OCI-LY1 (cell line): ENCODE results near the gene GAS6.

Experiments
- H2AFZ ChIP-seq: fragments of 200-600 bp; sonication (generic), shearing (Covaris generic); 2 replicates; pipeline ENCODE4 v1.6.0; 2014; ENCODE audit warnings: antibody characterized with exemption, mild to moderate bottlenecking, low read length
- H3F3A ChIP-seq: fragments of 200-600 bp; sonication (generic), shearing (Covaris generic); 2 replicates; pipeline ENCODE4 v1.6.0; 2014; ENCODE audit warnings: mild to moderate bottlenecking, antibody characterized with exemption, low read length, moderate library complexity; ENCODE audit not compliant: insufficient read depth
- H3K27ac ChIP-seq: fragments of 200-600 bp; sonication (generic); 2 replicates; pipeline ENCODE4 v1.5.1; 2014; ENCODE audit warnings: low read length, mixed run types, mild to moderate bottlenecking, low read depth; ENCODE audit not compliant: poor library complexity, severe bottlenecking
- H3K27me3 ChIP-seq: fragments of 200-600 bp; sonication (generic); 2 replicates; pipeline ENCODE4 v1.6.0; 2014; ENCODE audit warnings: antibody characterized with exemption, mild to moderate bottlenecking, low read length, moderate library complexity; ENCODE audit not compliant: insufficient read depth
- H3K36me3 ChIP-seq: fragments of 200-600 bp; sonication (generic); 2 replicates; pipeline ENCODE4 v1.6.1; 2014; ENCODE audit warnings: mild to moderate bottlenecking, antibody characterized with exemption, low read length, moderate library complexity, mixed read lengths; ENCODE audit not compliant: insufficient read depth
- H3K4me1 ChIP-seq: fragments of 200-600 bp; sonication (generic); 2 replicates; pipeline ENCODE4 v1.5.1; 2014; ENCODE audit warnings: mild to moderate bottlenecking, low read length, moderate library complexity; ENCODE audit not compliant: insufficient read depth, severe bottlenecking
- H3K4me2 ChIP-seq: fragments of 200-600 bp; sonication (generic), shearing (Covaris generic); 2 replicates; pipeline ENCODE4 v1.6.1; 2014; ENCODE audit warnings: low read length
- H3K4me3 ChIP-seq: fragments of 200-600 bp; sonication (generic); 2 replicates; pipeline ENCODE4 v1.5.1; 2014; ENCODE audit warnings: low read length, low read depth, mild to moderate bottlenecking, mixed read lengths; ENCODE audit not compliant: poor library complexity, severe bottlenecking
- H3K79me2 ChIP-seq: fragments of 200-600 bp; shearing (Covaris generic); 2 replicates; pipeline ENCODE4 v1.6.1; 2016; ENCODE audit warnings: mixed run types, low read length, mixed read lengths; ENCODE audit not compliant: insufficient read depth
- H3K9ac ChIP-seq: fragments of 200-600 bp; sonication (generic), shearing (Covaris generic); 2 replicates; pipeline ENCODE4 v1.6.1; 2014; ENCODE audit warnings: mild to moderate bottlenecking, low read length, mixed read lengths
- H3K9me2 ChIP-seq: fragments of 200-600 bp; sonication (generic), shearing (Covaris generic); 2 replicates; pipeline ENCODE4 v1.6.1; 2014; ENCODE audit warnings: low read depth, mild to moderate bottlenecking, low read length, mixed read lengths
- H3K9me3 ChIP-seq: fragments of 200-600 bp; shearing (Covaris generic); 2 replicates; pipeline ENCODE4 v1.6.1; 2014; ENCODE audit warnings: low read length, mixed read lengths
- H4K20me1 ChIP-seq: fragments of 200-600 bp; sonication (generic), shearing (Covaris generic); 2 replicates; pipeline ENCODE4 v1.6.0; 2016; ENCODE audit warnings: mild to moderate bottlenecking, low read length; ENCODE audit not compliant: insufficient read depth
- CTCF ChIP-seq: fragments of 200-600 bp; sonication (generic), shearing (Covaris generic); IDR thresholded peaks from 2 replicates; pipeline ENCODE4 v1.5.1; 2017; ENCODE audit warnings: mild to moderate bottlenecking, antibody characterized with exemption, low read length, moderate library complexity, mixed read lengths
- EZH2 ChIP-seq: fragments of 200-600 bp; sonication (generic), shearing (Covaris generic); IDR thresholded peaks from 2 replicates; pipeline ENCODE4 v1.8.0; 2017; ENCODE audit warnings: borderline replicate concordance, mixed run types, mild to moderate bottlenecking, antibody characterized with exemption, low read length, moderate library complexity, mixed read lengths

GAS6 gene

GRCh38 chr13:113864273-113864890 is 506 bp upstream of the GAS6 start:
- Histone ChIP-seq H4K20me1 (no peaks in the 10 kb centered on the region), H3K9me3 (0 out of 2 replicates have a peak, but pooled peaks cover 4% of the 10 kb centered on the region), H3F3A (no peaks in the 10 kb centered on the region), H3K4me3 (no peak overlapping the region), H3K27me3 (peaks cover 22% of the 10 kb centered on the region; the same call in 1 of the 2 replicates), H3K79me2 (no peaks in the 10 kb centered on the region), H3K4me1 (no peaks in the 10 kb centered on the region), H3K9ac (no peak overlapping the region), H3K4me2 (no peak overlapping the region), H3K36me3 (no peaks in the 10 kb centered on the region), H3K27ac (no peak overlapping the region), H3K9me2 (no peaks in the 10 kb centered on the region), H2AFZ (no peak overlapping the region)
- TF ChIP-seq EZH2 = no peak
- no peak for TF ChIP-seq CTCF

- H3K9me3 ChIP-seq = 0 out of 2 replicates have a peak, but pooled peaks cover 4% of the 10 kb centered on the region
- no peak overlapping the region for H2AFZ ChIP-seq
- peaks cover 16% of the 10 kb centered on the region; the same call in 1 of the 2 replicates for H3K27me3 ChIP-seq
- no peak overlapping the region for H3K4me2 ChIP-seq
- no peaks in the 10 kb centered on the region for H3K4me1 ChIP-seq
- H3K27ac ChIP-seq = no peak overlapping the region
- no peaks in the 10 kb centered on the region for H3K79me2 ChIP-seq
- H3K9ac ChIP-seq = no peak overlapping the region
- no peaks in the 10 kb centered on the region for H3K9me2 ChIP-seq
- TF ChIP-seq CTCF = no peak
- no peak for TF ChIP-seq EZH2
- no peak overlapping the region for H3K4me3 ChIP-seq
- no peaks in the 10 kb centered on the region for H4K20me1 ChIP-seq
- no peaks in the 10 kb centered on the region for H3F3A ChIP-seq
- H3K36me3 ChIP-seq = no peaks in the 10 kb centered on the region
These were observed 849 bp downstream of the GAS6 start for GRCh38 chr13:113862931-113863523.

GRCh38 chr13:113862191-113862930 is 1.5 kb downstream of the GAS6 start:
- H3K9ac ChIP-seq = no peak overlapping the region
- H3K79me2 ChIP-seq = no peaks in the 10 kb centered on the region
- H3K27me3 ChIP-seq = peaks cover 14% of the 10 kb centered on the region; the same call in 1 of the 2 replicates
- no peaks in the 10 kb centered on the region for H4K20me1 ChIP-seq
- H3K9me2 ChIP-seq = no peaks in the 10 kb centered on the region
- H3K4me2 ChIP-seq = no peak overlapping the region
- H3K27ac ChIP-seq = no peak overlapping the region
- no peaks in the 10 kb centered on the region for H3F3A ChIP-seq
- H3K4me1 ChIP-seq = no peaks in the 10 kb centered on the region
- 0 out of 2 replicates have a peak, but pooled peaks cover 2% of the 10 kb centered on the region for H3K9me3 ChIP-seq
- no peaks in the 10 kb centered on the region for H3K36me3 ChIP-seq
- no peak overlapping the region for H2AFZ ChIP-seq
- no peak overlapping the region for H3K4me3 ChIP-seq
- TF ChIP-seq EZH2 (no peak), CTCF (no peak)
